Colonic mucosa (tissue), 4 donors: Measurements from ENCODE around the gene ROPN1B. TPM values are rescaled to one million over a fixed set of nuclear protein-coding genes. Genes with fewer than 3 reads are reported as not detected.

Experiments
- DNase-seq: peaks from one replicate; pipeline ENCODE4 v3.0.0-alpha.2; 2020
- H3K27ac ChIP-seq: fragments of 200-600 bp; one replicate; pipeline ENCODE4 v1.8.0; 2021
- H3K27me3 ChIP-seq: fragments of 200-600 bp; one replicate; pipeline ENCODE4 v1.8.0; 2021
- H3K36me3 ChIP-seq: fragments of 200-600 bp; one replicate; pipeline ENCODE4 v1.8.0; 2021
- H3K4me1 ChIP-seq: fragments of 200-600 bp; one replicate; pipeline ENCODE4 v1.8.0; 2021; ENCODE audit warnings: mild to moderate bottlenecking
- H3K4me3 ChIP-seq: fragments of 200-600 bp; one replicate; pipeline ENCODE4 v1.8.0; 2021
- H3K9ac ChIP-seq, 2 donors: one replicate each; pipeline ENCODE4 v1.7.0; 2013; ENCODE audit warnings: control low read depth in 2 of 2, low read depth in 2 of 2, low read length in 2 of 2
- H3K9me3 ChIP-seq: fragments of 200-600 bp; one replicate; pipeline ENCODE4 v1.8.0; 2021
- intact Hi-C: fragments of 100-400 bp; cut with DNase I; formaldehyde crosslinking; loops from one replicate; pipeline ENCODE4 v1.14.1; 2022
- total RNA-seq, 2 donors: library from RNA; stranded (reverse); fragmentation: NEBNext Ultra II Directional in 1 of 2; extraction: Animal tissue kit (Norgen Biotek cat#: 25700) in 1 of 2; gene quantifications; one replicate each; pipeline ENCODE4 v1.2.1, GENCODE V29; 2021
- TF ChIP-seq, protein P1 (sequence below): fragments of 200-600 bp; IDR thresholded peaks from one replicate; pipeline ENCODE4 v1.8.0; 2022; ENCODE audit warnings: antibody characterized with exemption, mild to moderate bottlenecking
- donor health status: healthy.
- donor health status: DM: no; HTN: no; CAD: no.
- donor health status: DM: no; HTN: no; CAD: no.

The ROPN1B gene
- total RNA-seq, 2 donors from 2014 or later, result not detected

DNA sequence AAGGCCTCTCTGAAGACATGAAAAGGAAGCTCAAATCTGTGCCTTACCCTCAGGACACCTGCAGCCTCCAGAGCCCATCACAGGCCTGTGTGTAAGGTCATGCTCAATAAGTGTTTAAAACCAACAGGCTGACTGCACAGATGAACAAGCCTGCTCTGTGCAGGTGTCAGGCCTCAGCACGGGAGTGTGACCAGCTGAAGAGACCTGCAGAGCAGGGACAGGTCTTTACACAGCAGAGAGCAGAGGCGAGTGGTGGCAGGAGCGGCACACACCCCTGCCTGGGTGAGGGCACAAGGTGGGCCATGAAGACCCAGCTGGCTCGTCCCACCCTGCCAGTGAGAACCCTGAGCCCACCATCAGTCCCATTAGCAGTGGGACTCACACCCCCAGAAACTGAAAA, 56.9 kb downstream of the ROPN1B start:
- Histone ChIP-seq H3K36me3 (no peaks in the 10 kb centered on the region), H3K9me3 (no peaks in the 10 kb centered on the region), H3K27me3 (no peaks in the 10 kb centered on the region), H3K4me3 (no peak overlapping the region), H3K9ac (no peak overlapping the region), H3K27ac (no peak overlapping the region), H3K4me1 (no peaks in the 10 kb centered on the region)
- TF ChIP-seq, protein P1, sequence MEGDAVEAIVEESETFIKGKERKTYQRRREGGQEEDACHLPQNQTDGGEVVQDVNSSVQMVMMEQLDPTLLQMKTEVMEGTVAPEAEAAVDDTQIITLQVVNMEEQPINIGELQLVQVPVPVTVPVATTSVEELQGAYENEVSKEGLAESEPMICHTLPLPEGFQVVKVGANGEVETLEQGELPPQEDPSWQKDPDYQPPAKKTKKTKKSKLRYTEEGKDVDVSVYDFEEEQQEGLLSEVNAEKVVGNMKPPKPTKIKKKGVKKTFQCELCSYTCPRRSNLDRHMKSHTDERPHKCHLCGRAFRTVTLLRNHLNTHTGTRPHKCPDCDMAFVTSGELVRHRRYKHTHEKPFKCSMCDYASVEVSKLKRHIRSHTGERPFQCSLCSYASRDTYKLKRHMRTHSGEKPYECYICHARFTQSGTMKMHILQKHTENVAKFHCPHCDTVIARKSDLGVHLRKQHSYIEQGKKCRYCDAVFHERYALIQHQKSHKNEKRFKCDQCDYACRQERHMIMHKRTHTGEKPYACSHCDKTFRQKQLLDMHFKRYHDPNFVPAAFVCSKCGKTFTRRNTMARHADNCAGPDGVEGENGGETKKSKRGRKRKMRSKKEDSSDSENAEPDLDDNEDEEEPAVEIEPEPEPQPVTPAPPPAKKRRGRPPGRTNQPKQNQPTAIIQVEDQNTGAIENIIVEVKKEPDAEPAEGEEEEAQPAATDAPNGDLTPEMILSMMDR, result no peak
- no peak for DNase-seq
- intact Hi-C loops, result no loop called here

DNA sequence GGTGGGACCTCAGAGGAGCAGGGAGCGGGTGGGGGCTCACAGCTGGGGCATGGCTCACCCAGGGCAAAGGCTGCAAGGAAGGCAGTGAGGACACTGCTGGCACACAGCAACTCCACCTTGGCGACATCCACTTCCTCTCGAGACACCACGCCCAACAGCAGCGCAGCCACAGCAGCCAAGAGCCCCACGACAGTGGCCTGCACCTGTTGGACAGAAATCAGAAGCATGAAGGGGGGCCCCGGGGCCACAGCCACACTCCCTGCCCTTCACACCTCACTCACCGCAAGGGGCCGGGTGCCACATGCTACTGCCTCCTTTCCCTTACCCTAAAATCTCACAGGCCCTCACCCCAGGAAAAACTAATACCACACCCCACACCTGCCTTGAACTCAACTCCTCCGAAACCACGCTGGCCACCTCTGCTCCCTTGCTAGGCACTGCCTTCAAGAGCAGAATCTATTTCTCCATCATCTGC, 57.3 kb downstream of the ROPN1B start:
- no peak overlapping the region for H3K27ac ChIP-seq
- H3K4me3 ChIP-seq, result no peak overlapping the region
- no peaks in the 10 kb centered on the region for H3K27me3 ChIP-seq
- no peaks in the 10 kb centered on the region for H3K36me3 ChIP-seq
- intact Hi-C loops, result no loop called here
- TF ChIP-seq, protein P1, result no peak
- no peak for DNase-seq
- H3K9ac ChIP-seq, result no peak overlapping the region
- H3K9me3 ChIP-seq, result no peaks in the 10 kb centered on the region
- no peaks in the 10 kb centered on the region for H3K4me1 ChIP-seq

DNA sequence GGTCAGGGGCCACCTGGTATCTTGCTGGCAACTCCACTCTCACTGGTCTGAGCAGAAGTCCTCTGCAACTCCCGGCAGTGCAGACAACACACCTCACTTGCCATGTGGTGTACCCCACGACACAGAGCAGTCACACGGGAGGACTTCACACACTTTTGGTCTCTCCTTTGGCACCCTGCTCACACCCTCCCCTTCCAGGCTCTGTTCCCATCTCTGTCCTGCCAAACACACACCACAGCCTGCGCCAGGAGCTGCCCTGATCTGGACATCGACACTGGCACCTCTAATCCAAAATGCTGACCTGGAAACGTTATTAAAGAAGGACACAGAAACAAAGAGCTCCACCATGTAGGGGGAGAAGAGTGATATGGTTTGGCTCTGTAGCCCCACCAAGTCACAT, 57.8 kb downstream of the ROPN1B start:
- DNase-seq, result peak; percentile 4
- Histone ChIP-seq H3K36me3 (no peaks in the 10 kb centered on the region), H3K4me3 (no peak overlapping the region), H3K9ac (no peak overlapping the region), H3K9me3 (no peaks in the 10 kb centered on the region), H3K4me1 (no peaks in the 10 kb centered on the region), H3K27me3 (no peaks in the 10 kb centered on the region), H3K27ac (no peak overlapping the region)
- intact Hi-C loops, result no loop called here
- TF ChIP-seq, protein P1, result no peak

GRCh38 chr3:126028096-126028495, 59.1 kb downstream of the ROPN1B start:
- no peak overlapping the region for H3K27ac ChIP-seq
- H3K4me1 ChIP-seq, result no peaks in the 10 kb centered on the region
- intact Hi-C loops, result no loop called here
- no peaks in the 10 kb centered on the region for H3K27me3 ChIP-seq
- DNase-seq, result no peak
- no peak overlapping the region for H3K4me3 ChIP-seq
- no peaks in the 10 kb centered on the region for H3K9me3 ChIP-seq
- H3K36me3 ChIP-seq, result no peaks in the 10 kb centered on the region
- no peak overlapping the region for H3K9ac ChIP-seq
- TF ChIP-seq, protein P1, result no peak

DNA sequence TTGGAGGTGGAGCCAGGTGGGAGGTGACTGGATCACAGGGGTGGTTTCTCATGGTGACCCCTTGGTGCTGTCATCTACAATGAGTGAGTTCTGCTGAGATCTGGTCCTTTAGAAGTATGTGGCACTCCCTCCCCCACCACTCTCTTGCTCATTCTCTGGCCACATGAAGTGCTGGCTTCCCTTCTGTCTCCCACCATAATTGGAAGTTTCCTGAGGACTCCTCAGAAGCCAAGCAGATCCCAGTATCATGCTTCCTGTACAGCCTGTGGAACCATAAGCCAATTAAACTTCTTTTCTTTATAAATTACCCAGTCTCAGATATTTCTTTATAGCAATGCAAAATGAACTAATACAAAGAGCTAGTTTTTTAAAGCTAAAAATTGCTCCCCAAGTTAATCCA, 60.3 kb downstream of the ROPN1B start:
- TF ChIP-seq, protein P1, result no peak
- intact Hi-C loops, result no loop called here
- Histone ChIP-seq H3K36me3 (no peaks in the 10 kb centered on the region), H3K4me3 (no peak overlapping the region), H3K27ac (no peak overlapping the region), H3K9ac (no peak overlapping the region), H3K4me1 (no peaks in the 10 kb centered on the region), H3K9me3 (no peaks in the 10 kb centered on the region), H3K27me3 (no peaks in the 10 kb centered on the region)
- peak; percentile 1 for DNase-seq

DNA sequence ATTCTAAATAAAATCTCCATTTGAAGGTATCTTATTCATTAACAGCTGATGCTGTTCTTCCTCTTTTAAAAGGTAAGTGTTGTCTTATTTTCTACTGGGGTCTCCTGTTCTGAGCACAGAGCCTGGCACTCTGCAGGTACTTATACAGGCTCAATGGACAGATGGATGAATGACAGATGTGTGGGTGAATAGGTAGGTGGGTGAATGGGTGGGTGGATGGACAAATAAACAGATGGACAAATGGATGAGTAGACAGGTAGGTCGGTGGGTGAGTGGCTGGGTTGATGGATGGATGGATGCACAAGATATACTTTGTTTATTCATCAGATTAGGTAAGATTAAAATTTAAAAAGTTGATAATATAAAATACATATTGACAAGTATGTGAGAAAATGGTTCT, 61.5 kb downstream of the ROPN1B start:
- Histone ChIP-seq H3K9ac (no peak overlapping the region), H3K27ac (no peak overlapping the region), H3K36me3 (no peaks in the 10 kb centered on the region), H3K4me1 (no peaks in the 10 kb centered on the region), H3K9me3 (no peaks in the 10 kb centered on the region), H3K27me3 (no peaks in the 10 kb centered on the region), H3K4me3 (no peak overlapping the region)
- TF ChIP-seq, protein P1, result no peak
- no peak for DNase-seq
- intact Hi-C loops, result no loop called here
